Middle frontal gyrus (tissue), 1 donor: ENCODE results near the gene C20orf202.
"Not testable (repeated sequence)": the region's sequence is repeated elsewhere in the genome, so short reads cannot be mapped to it uniquely, and the experiment has no call there.

ENCODE experiments used
- DNase-seq: peaks from one replicate; pipeline ENCODE4 v3.0.0-alpha.2; 2015; ENCODE audit warnings: low spot score; ENCODE audit errors: extremely low spot score

The C20orf202 gene

GRCh38 chr20:1247689-1248088, 44.4 kb downstream of the C20orf202 start:
- no peak for DNase-seq

GRCh38 chr20:1250282-1250681, 47.0 kb downstream of the C20orf202 start:
- not testable (repeated sequence) for DNase-seq

- DNase-seq: no peak
Observed at GRCh38 chr20:1252416-1252815, 49.2 kb downstream of the C20orf202 start.

GRCh38 chr20:1254254-1254653, 51.0 kb downstream of the C20orf202 start:
- no peak for DNase-seq

GRCh38 chr20:1255675-1256074, 52.4 kb downstream of the C20orf202 start:
- DNase-seq: no peak
